ENCODE data around the gene BOLA1. TPM values are rescaled to one million over a fixed set of nuclear protein-coding genes. Genes with fewer than 3 reads are reported as not detected.

The BOLA1 gene
- total and polyA plus RNA-seq, 2 donors (not counting 3 experiments of a cell fraction or from before 2014, with no cell fraction given): 10.8 to 12.2 TPM

DNA sequence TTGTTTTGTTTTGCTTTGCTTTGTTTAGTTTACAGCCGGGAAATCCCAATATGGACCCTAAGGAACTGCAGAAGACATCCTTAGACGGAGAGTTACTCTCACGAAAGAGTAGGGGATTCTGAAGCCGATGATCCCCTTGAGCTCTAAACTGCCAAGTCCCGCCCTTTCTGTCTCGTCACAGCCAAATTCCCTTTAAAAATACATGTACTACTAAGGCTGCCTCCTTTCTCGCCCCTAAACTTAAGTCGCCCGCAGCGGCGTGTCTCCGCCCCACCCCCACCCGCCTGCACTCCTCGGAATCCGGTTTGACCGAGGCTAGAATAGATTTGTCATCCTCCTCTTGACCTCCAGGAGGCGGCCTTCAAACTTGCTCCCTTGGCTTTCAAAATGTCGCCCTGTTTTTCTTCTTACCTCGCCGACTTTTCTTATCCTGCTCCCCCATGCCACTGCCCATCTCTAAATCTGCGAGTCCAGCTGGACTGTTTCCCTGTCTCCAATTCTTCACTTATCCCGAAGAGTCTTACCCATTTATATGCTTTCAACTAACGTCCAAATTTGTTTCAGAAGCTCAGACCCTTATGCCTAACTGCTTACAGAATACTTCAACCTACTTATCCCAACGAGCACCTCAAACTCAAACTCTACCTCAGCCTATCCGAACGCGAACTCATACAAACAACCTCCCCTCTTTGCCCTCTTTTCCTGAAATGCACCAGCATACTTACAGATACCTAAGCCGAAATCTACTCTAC is 10.9 kb upstream of the BOLA1 start:
- no peaks in the 10 kb centered on the region for H4K20me1 ChIP-seq (replicated peaks; ENCODE audit: control insufficient read depth, extremely low read depth, insufficient read depth, low read length)

More for the DNA sequence above, 10.9 kb upstream of the BOLA1 start:
- no peak for TF ChIP-seq EZH2 (IDR thresholded peaks at IDR 0.05; ENCODE audit: borderline replicate concordance, low read depth, low read length, severe bottlenecking)
- no peak for TF ChIP-seq MYC (IDR thresholded peaks at IDR 0.05; ENCODE audit: low read depth, low read length)
- no peak for TF ChIP-seq FOS (IDR thresholded peaks at IDR 0.05; ENCODE audit: borderline replicate concordance, insufficient read depth, low read length)
- TF ChIP-seq POLR2AphosphoS5 (IDR thresholded peaks at IDR 0.05; ENCODE audit: insufficient read depth, low read depth, low read length): peak; percentile 66
- TF ChIP-seq, protein P1, sequence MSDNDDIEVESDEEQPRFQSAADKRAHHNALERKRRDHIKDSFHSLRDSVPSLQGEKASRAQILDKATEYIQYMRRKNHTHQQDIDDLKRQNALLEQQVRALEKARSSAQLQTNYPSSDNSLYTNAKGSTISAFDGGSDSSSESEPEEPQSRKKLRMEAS (IDR thresholded peaks at IDR 0.05; ENCODE audit: insufficient read depth, insufficient read length): no peak
- TF ChIP-seq, protein P2, sequence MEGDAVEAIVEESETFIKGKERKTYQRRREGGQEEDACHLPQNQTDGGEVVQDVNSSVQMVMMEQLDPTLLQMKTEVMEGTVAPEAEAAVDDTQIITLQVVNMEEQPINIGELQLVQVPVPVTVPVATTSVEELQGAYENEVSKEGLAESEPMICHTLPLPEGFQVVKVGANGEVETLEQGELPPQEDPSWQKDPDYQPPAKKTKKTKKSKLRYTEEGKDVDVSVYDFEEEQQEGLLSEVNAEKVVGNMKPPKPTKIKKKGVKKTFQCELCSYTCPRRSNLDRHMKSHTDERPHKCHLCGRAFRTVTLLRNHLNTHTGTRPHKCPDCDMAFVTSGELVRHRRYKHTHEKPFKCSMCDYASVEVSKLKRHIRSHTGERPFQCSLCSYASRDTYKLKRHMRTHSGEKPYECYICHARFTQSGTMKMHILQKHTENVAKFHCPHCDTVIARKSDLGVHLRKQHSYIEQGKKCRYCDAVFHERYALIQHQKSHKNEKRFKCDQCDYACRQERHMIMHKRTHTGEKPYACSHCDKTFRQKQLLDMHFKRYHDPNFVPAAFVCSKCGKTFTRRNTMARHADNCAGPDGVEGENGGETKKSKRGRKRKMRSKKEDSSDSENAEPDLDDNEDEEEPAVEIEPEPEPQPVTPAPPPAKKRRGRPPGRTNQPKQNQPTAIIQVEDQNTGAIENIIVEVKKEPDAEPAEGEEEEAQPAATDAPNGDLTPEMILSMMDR (IDR thresholded peaks at IDR 0.05; ENCODE audit: extremely low read depth in 1 of 2, insufficient read depth in 1 of 2, low read depth in 1 of 2, low read length in 2 of 2): peak; percentile 64 to 65
- TF ChIP-seq POLR2A (IDR thresholded peaks at IDR 0.05; ENCODE audit: low read depth, low read length): peak; percentile 89
- H3K4me1 ChIP-seq (ENCODE audit: control insufficient read depth, extremely low read depth, insufficient read depth, low read length): peaks cover 16% of the 10 kb centered on the region
- peak overlapping the region; percentile 60 for H2AFZ ChIP-seq (ENCODE audit: low read depth, low read length)
- dilution Hi-C loops (cut with MboI; ENCODE audit: extremely low pct_ligation_motif_present, low sequenced_read_pairs) (loop anchor here (25.0 kb wide), 1 partner anchor 149 kb away; no protein-coding TSS in a partner anchor), intact Hi-C loops (cut with micrococcal nuclease) (loop anchor here (1.0 to 2.0 kb wide), 8 partner anchors 11 to 299 kb away; partner anchors contain the start of genes BOLA1, SF3B4 and VPS45)
- no peaks in the 10 kb centered on the region for H3K36me3 ChIP-seq (ENCODE audit: control insufficient read depth in 2 of 2, extremely low read depth in 1 of 2, insufficient read depth in 2 of 2, low read length in 2 of 2)
- DNase-seq (ENCODE audit: low read depth, low spot score) (peak; percentile 86), FAIRE-seq (no peak)
- H3K9me1 ChIP-seq (replicated peaks; ENCODE audit: control insufficient read depth, extremely low read depth, insufficient read depth, low read length): no peaks in the 10 kb centered on the region
- H3K27me3 ChIP-seq (ENCODE audit: control insufficient read depth in 2 of 2, insufficient read depth in 2 of 2, low read length in 2 of 2): no peaks in the 10 kb centered on the region
- no peaks in the 10 kb centered on the region for H3K79me2 ChIP-seq (ENCODE audit: control insufficient read depth, insufficient read depth, low read length)
- TSS peak; percentile 4 for BruUV-seq (replicated peaks)
- H3K27ac ChIP-seq (ENCODE audit: insufficient read depth, low read depth, low read length): peak overlapping the region; percentile 97
- no peaks in the 10 kb centered on the region for H3K9me3 ChIP-seq (replicated peaks; ENCODE audit: control insufficient read depth, insufficient read depth, low read length)
- H3K9ac ChIP-seq (replicated peaks; ENCODE audit: extremely low read depth, insufficient read depth, low read length): peak overlapping the region; percentile 99
- CTCF ChIA-PET: interaction anchor here (0.6 to 4.1 kb wide), 16 partner anchors 8 to 299 kb away, joined by 3 to 38 read pairs (median 4); partner anchors contain the start of gene BOLA1
- peak overlapping the region; percentile 85 for H3K4me2 ChIP-seq (ENCODE audit: insufficient read depth, low read length)
- peak overlapping the region; percentile 22 to 91 (median 55) for H3K4me3 ChIP-seq (replicated peaks in 1 of 3; ENCODE audit: insufficient read depth in 1 of 3, low read depth in 1 of 3, low read length in 3 of 3)
- POLR2A ChIA-PET: interaction anchor here (1.4 to 3.6 kb wide), 9 partner anchors 11 to 299 kb away, joined by 4 to 20 read pairs (median 7); partner anchors contain the start of genes BOLA1 and MTMR11

Data from endothelial cell of umbilical vein (primary cell).